ENCODE measurements around the gene AATK.

DNA sequence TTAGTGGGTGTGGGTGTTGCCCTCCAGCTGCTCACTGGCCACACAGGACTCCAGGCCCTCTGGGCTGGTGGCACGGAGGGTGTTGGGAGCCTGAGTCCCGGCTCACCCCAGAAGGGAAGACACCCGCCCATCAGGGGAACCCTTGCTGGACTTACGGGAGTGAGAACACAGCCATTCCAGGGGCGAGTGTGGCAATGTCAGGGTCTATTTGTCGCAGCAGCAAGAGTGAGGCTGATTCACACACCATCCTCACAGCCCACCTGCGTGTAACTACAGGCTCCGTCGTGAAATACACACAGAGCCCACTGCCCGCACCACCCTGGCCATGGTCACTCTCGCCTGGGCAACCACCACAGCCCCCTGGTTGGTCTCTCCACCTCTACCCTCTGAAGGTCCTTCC lies 17.8 kb upstream of the AATK start:
- no peak for TF ChIP-seq POLR2AphosphoS5 (IDR thresholded peaks at IDR 0.05; ENCODE audit: low read depth)
- no peak for TF ChIP-seq CTCF (IDR thresholded peaks at IDR 0.05; ENCODE audit: insufficient read depth, low read length)
- no peak for TF ChIP-seq REST (IDR thresholded peaks at IDR 0.05; ENCODE audit: insufficient replicate concordance, low read depth)
